H1 (cell line): ENCODE measurements around the gene RPA3. TPM values are rescaled to one million over a fixed set of nuclear protein-coding genes. Genes with fewer than 3 reads are reported as not detected.

ENCODE experiments used
- CTCF ChIA-PET: fragments of 300-600 bp; sonication (Branson Sonifier 250); formaldehyde crosslinking; loops from one replicate; lab custom pipeline; 2021; ENCODE audit not compliant: partially characterized antibody; lab: Charles Lee
- POLR2A ChIA-PET: fragments of 300-600 bp; sonication (Branson Sonifier 250); formaldehyde crosslinking; loops from one replicate; lab custom pipeline; 2021; ENCODE audit warnings: inconsistent platforms; ENCODE audit not compliant: partially characterized antibody; lab: Charles Lee
- DNase-seq, 2 experiments: peaks; one replicate each; pipeline versions ENCODE4 v3.0.0 to v3.0.0-alpha.2; 2010 to 2022; ENCODE audit warnings: low spot score in 2 of 2, low read depth in 1 of 2, mixed read lengths in 1 of 2
- FAIRE-seq: peaks from 2 replicates; lab custom pipeline; 2011; peaks lifted over from hg19 to GRCh38; lab: Jason Lieb, UNC
- H2AFZ ChIP-seq: 2 replicates; pipeline ENCODE4 v1.8.1; 2012; ENCODE audit warnings: low read length, inconsistent platforms
- H2AK5ac ChIP-seq: 2 replicates; pipeline ENCODE4 v1.6.1; 2013; ENCODE audit warnings: low read depth, low read length
- H2BK120ac ChIP-seq: replicated peaks from 2 replicates; pipeline ENCODE3; 2013; ENCODE audit warnings: low read depth, low read length, inconsistent platforms
- H2BK12ac ChIP-seq: 2 replicates; pipeline ENCODE4 v1.6.1; 2013; ENCODE audit warnings: low read depth, low read length
- H2BK15ac ChIP-seq: 2 replicates; pipeline ENCODE4 v1.6.1; 2013; ENCODE audit warnings: low read length
- H2BK20ac ChIP-seq: 2 replicates; pipeline ENCODE4 v1.6.1; 2013; ENCODE audit warnings: low read length
- H2BK5ac ChIP-seq: 2 replicates; pipeline ENCODE4 v1.6.1; 2013; ENCODE audit warnings: low read depth, low read length
- H3K14ac ChIP-seq: 2 replicates; pipeline ENCODE4 v1.6.1; 2013; ENCODE audit warnings: inconsistent platforms; ENCODE audit not compliant: insufficient read length
- H3K18ac ChIP-seq: 2 replicates; pipeline ENCODE4 v1.6.1; 2013; ENCODE audit warnings: low read length; ENCODE audit errors: extremely low read depth
- H3K23ac ChIP-seq: 2 replicates; pipeline ENCODE4 v1.6.1; 2013; ENCODE audit warnings: inconsistent platforms; ENCODE audit not compliant: insufficient read length
- H3K23me2 ChIP-seq: 2 replicates; pipeline ENCODE4 v1.6.1; 2013; ENCODE audit warnings: low read depth, low read length
- H3K27ac ChIP-seq: 2 replicates; pipeline ENCODE4 v1.6.1; 2011; ENCODE audit warnings: low read depth, low read length, inconsistent platforms
- H3K27me3 ChIP-seq, 4 experiments: replicated peaks in 1 of 4; 1 replicate in 1 of 4; 2 replicates in 3 of 4; pipeline versions ENCODE4 v1.6.1 to v1.8.1; 2011 to 2013; ENCODE audit warnings: low read length in 3 of 4, mild to moderate bottlenecking in 3 of 4, inconsistent platforms in 2 of 4, mixed read lengths in 2 of 4, moderate library complexity in 1 of 4; ENCODE audit not compliant: control insufficient read depth in 3 of 4, insufficient read depth in 3 of 4; ENCODE audit errors: extremely low read depth in 1 of 4
- H3K36me3 ChIP-seq, 4 experiments: 2 replicates each; pipeline versions ENCODE4 v1.6.1 to v1.8.1; 2011 to 2013; ENCODE audit warnings: mild to moderate bottlenecking in 4 of 4, low read length in 3 of 4, moderate library complexity in 2 of 4, control low read depth in 1 of 4, inconsistent platforms in 1 of 4; ENCODE audit not compliant: insufficient read depth in 4 of 4, control insufficient read depth in 2 of 4
- H3K4ac ChIP-seq: replicated peaks from 2 replicates; pipeline ENCODE3; 2013; ENCODE audit warnings: low read length, low read depth, mixed read lengths, inconsistent platforms; ENCODE audit not compliant: insufficient read length
- H3K4me1 ChIP-seq, 4 experiments: replicated peaks in 1 of 4; 1 replicate in 1 of 4; 2 replicates in 3 of 4; pipeline versions ENCODE4 v1.6.1 to v1.8.1; 2011 to 2013; ENCODE audit warnings: low read length in 3 of 4, inconsistent platforms in 2 of 4, mixed read lengths in 1 of 4; ENCODE audit not compliant: insufficient read depth in 4 of 4, control insufficient read depth in 3 of 4
- H3K4me2 ChIP-seq, 2 experiments: 2 replicates each; pipeline versions ENCODE4 v1.6.1 to v1.8.1; 2011 to 2013; ENCODE audit warnings: low read depth in 2 of 2, low read length in 2 of 2, control low read depth in 1 of 2, inconsistent platforms in 1 of 2, mild to moderate bottlenecking in 1 of 2; ENCODE audit not compliant: insufficient read depth in 1 of 2
- H3K4me3 ChIP-seq, 4 experiments: fragments of 200-600, 300-600 bp in 1 of 4; sonication (generic), shearing (Covaris generic), sonication (Bioruptor Twin) in 1 of 4; 2 replicates each; pipeline versions ENCODE4 v1.5.1 to v1.8.1; 2011 to 2016; ENCODE audit warnings: low read length in 4 of 4, low read depth in 3 of 4, control low read depth in 2 of 4, inconsistent platforms in 2 of 4, mild to moderate bottlenecking in 2 of 4, mixed read lengths in 1 of 4, moderate library complexity in 1 of 4; ENCODE audit not compliant: insufficient read depth in 2 of 4; ENCODE audit errors: extremely low read depth in 1 of 4
- H3K56ac ChIP-seq: replicated peaks from 2 replicates; pipeline ENCODE3; 2013; ENCODE audit warnings: low read depth, mild to moderate bottlenecking, mixed read lengths, low read length, inconsistent platforms; ENCODE audit not compliant: insufficient read length
- H3K79me1 ChIP-seq: 2 replicates; pipeline ENCODE4 v1.6.1; 2013; ENCODE audit warnings: low read depth, low read length, control low read depth
- H3K79me2 ChIP-seq, 2 experiments: 2 replicates each; pipeline versions ENCODE4 v1.6.1 to v1.8.1; 2012 to 2013; ENCODE audit warnings: low read length in 2 of 2, mild to moderate bottlenecking in 2 of 2, inconsistent platforms in 1 of 2; ENCODE audit not compliant: insufficient read depth in 2 of 2, control insufficient read depth in 1 of 2
- H3K9ac ChIP-seq, 4 experiments: replicated peaks in 1 of 4; 1 replicate in 1 of 4; 2 replicates in 3 of 4; pipeline versions ENCODE4 v1.6.1 to v1.8.1; 2011 to 2013; ENCODE audit warnings: low read depth in 3 of 4, low read length in 3 of 4, control low read depth in 2 of 4, mild to moderate bottlenecking in 2 of 4, moderate library complexity in 2 of 4, inconsistent platforms in 1 of 4; ENCODE audit errors: extremely low read depth in 1 of 4
- H3K9me3 ChIP-seq, 2 experiments: 2 replicates each; pipeline versions ENCODE4 v1.6.1 to v1.8.1; 2012 to 2013; ENCODE audit warnings: mild to moderate bottlenecking in 2 of 2, moderate library complexity in 2 of 2, control low read depth in 1 of 2, inconsistent platforms in 1 of 2, low read depth in 1 of 2, low read length in 1 of 2, mixed read lengths in 1 of 2; ENCODE audit not compliant: insufficient read depth in 2 of 2
- H4K20me1 ChIP-seq, 2 experiments: replicated peaks in 1 of 2; 2 replicates each; pipeline versions ENCODE3 to v1.8.1; 2011 to 2013; ENCODE audit warnings: inconsistent platforms in 2 of 2, low read length in 2 of 2, mild to moderate bottlenecking in 1 of 2; ENCODE audit not compliant: insufficient read depth in 2 of 2, control insufficient read depth in 1 of 2
- H4K5ac ChIP-seq: 2 replicates; pipeline ENCODE4 v1.6.1; 2013; ENCODE audit warnings: low read length, low read depth, mixed read lengths, inconsistent platforms; ENCODE audit not compliant: insufficient read length
- H4K8ac ChIP-seq: 2 replicates; pipeline ENCODE4 v1.8.0; 2013; ENCODE audit warnings: mild to moderate bottlenecking, moderate library complexity, low read length, inconsistent platforms; ENCODE audit not compliant: insufficient read depth; ENCODE audit errors: extremely low read depth
- H4K91ac ChIP-seq: replicated peaks from 2 replicates; pipeline ENCODE3; 2013; ENCODE audit warnings: low read length, mixed read lengths, inconsistent platforms; ENCODE audit not compliant: insufficient read length
- ASH2L ChIP-seq: fragments of 200-600, 300-600 bp; sonication (generic); IDR thresholded peaks from one replicate; pipeline ENCODE4 v1.7.1; 2017; ENCODE audit warnings: low read length
- CBX8 ChIP-seq: fragments of 300-800, 300-1000 bp; sonication (generic); IDR thresholded peaks from 2 replicates; pipeline ENCODE4 v1.7.1; 2016; ENCODE audit warnings: low read depth, low read length, borderline replicate concordance
- CEBPB ChIP-seq: IDR thresholded peaks from 2 replicates; pipeline ENCODE4 v1.6.1; 2012; ENCODE audit warnings: low read depth, low read length
- CHD2 ChIP-seq: IDR thresholded peaks from 2 replicates; pipeline ENCODE4 v1.6.1; 2012; ENCODE audit warnings: low read length, improper control_type of control experiment
- CTBP2 ChIP-seq: IDR thresholded peaks from 2 replicates; pipeline ENCODE4 v1.7.0; 2011; ENCODE audit warnings: borderline replicate concordance, mild to moderate bottlenecking, moderate library complexity, mixed read lengths, low read length; ENCODE audit not compliant: insufficient read depth, insufficient read length
- FOSL1 ChIP-seq: IDR thresholded peaks from 2 replicates; pipeline ENCODE4 v1.6.1; 2011; ENCODE audit warnings: mild to moderate bottlenecking, low read depth, low read length, moderate library complexity; ENCODE audit not compliant: insufficient read depth
- GABPA ChIP-seq: IDR thresholded peaks from 2 replicates; pipeline ENCODE4 v1.6.1; 2011; ENCODE audit warnings: mild to moderate bottlenecking, low read length, moderate library complexity, borderline replicate concordance; ENCODE audit not compliant: insufficient read depth
- MAX ChIP-seq: IDR thresholded peaks from 2 replicates; pipeline ENCODE4 v1.6.1; 2012; ENCODE audit warnings: inconsistent platforms
- RAD21 ChIP-seq, 2 experiments: IDR thresholded peaks in 1 of 2; conservative IDR thresholded peaks in 1 of 2; 2 replicates each; pipeline ENCODE4 v1.6.1; 2011; ENCODE audit warnings: low read depth in 2 of 2, low read length in 2 of 2, improper control_type of control experiment in 1 of 2, inconsistent platforms in 1 of 2, mild to moderate bottlenecking in 1 of 2, moderate library complexity in 1 of 2
- SP1 ChIP-seq: IDR thresholded peaks from 2 replicates; pipeline ENCODE4 v1.6.1; 2011; ENCODE audit warnings: low read depth, low read length
- TBP ChIP-seq: IDR thresholded peaks from 2 replicates; pipeline ENCODE4 v1.6.1; 2011; ENCODE audit warnings: low read depth, low read length, improper control_type of control experiment
- TCF12 ChIP-seq: IDR thresholded peaks from 2 replicates; pipeline ENCODE4 v1.6.1; 2011; ENCODE audit warnings: low read depth, mild to moderate bottlenecking, low read length
- WGBS, 2 experiments: shearing (Covaris generic) in 1 of 2; methylation state at CpG; one replicate each; pipeline versions ENCODE4 v1.1.6 to v1.1.7; 2013 to 2015; ENCODE audit warnings: low lambda C conversion rate in 2 of 2, mixed read lengths in 2 of 2, inconsistent platforms in 1 of 2, low coverage in 1 of 2, missing lambda C conversion rate in 1 of 2; ENCODE audit not compliant: insufficient replicate concordance in 2 of 2, insufficient coverage in 1 of 2, insufficient read length in 1 of 2; ENCODE audit errors: extremely low coverage in 1 of 2, missing lambda C conversion rate in 1 of 2; 5-methylcytosine and 5-hydroxymethylcytosine counted together
- polyA plus RNA-seq, 7 experiments: library from polyadenylated mRNA; depleted of rRNA in 3 of 7; stranded (reverse) in 5 of 7; unstranded in 2 of 7; fragments of >200 nt in 5 of 7; fragments of 200-250 nt in 2 of 7; gene quantifications; 1 replicate in 5 of 7; 2 replicates in 1 of 7; 4 replicates in 1 of 7; pipeline versions ENCODE4 v1.2.1 to v1.2.3, GENCODE V29; 2011 to 2013; ENCODE audit warnings: missing spikeins in 2 of 7, mixed read lengths in 2 of 7
- total RNA-seq: library from RNA; stranded (reverse); fragmentation: NEBNext Ultra II Directional; extraction: Animal tissue kit (Norgen Biotek cat#: 25700); gene quantifications from 2 replicates; pipeline ENCODE4 v1.2.1, GENCODE V29; 2021

Gene RPA3
- total and polyA plus RNA-seq, 2 of the 8 experiments (the other 6 are each of a cell fraction or from before 2014, with no cell fraction given) = 60.2 to 105 TPM

- Histone ChIP-seq H2AK5ac (no peak overlapping the region), H3K27ac (no peak overlapping the region), H4K5ac (no peak overlapping the region), H3K4me2 (no peak overlapping the region), H3K23me2 (no peaks in the 10 kb centered on the region), H2BK12ac (no peak overlapping the region), H3K23ac (no peak overlapping the region), H4K20me1 (no peaks in the 10 kb centered on the region), H3K4me3 (no peak overlapping the region), H3K79me2 (no peaks in the 10 kb centered on the region), H3K18ac (no peak overlapping the region), H2BK5ac (no peak overlapping the region), H3K14ac (no peak overlapping the region), H3K4me1 (no peaks in the 10 kb centered on the region; a peak in 1 of 7 replicates), H2AFZ (no peak overlapping the region), H2BK15ac (no peak overlapping the region), H2BK120ac (no peak overlapping the region), H4K8ac (no peak overlapping the region), H3K79me1 (no peaks in the 10 kb centered on the region), H3K9me3 (peaks cover 0 to 2% of the 10 kb centered on the region in 2 experiments; a peak in 1 of 4 replicates), H3K27me3 (no peaks in the 10 kb centered on the region), H3K56ac (no peak overlapping the region), H3K4ac (no peak overlapping the region), H3K9ac (no peak overlapping the region; a peak in 1 of 7 replicates), H4K91ac (no peak overlapping the region), H2BK20ac (no peak overlapping the region), H3K36me3 (no peaks in the 10 kb centered on the region; a peak in 1 of 8 replicates)
- TF ChIP-seq SP1 = no peak
- no peak for TF ChIP-seq GABPA
- TF ChIP-seq CHD2 = no peak
- TF ChIP-seq MAX = no peak
- no peak for TF ChIP-seq ASH2L
- no peak for TF ChIP-seq TCF12
- TF ChIP-seq CBX8 = no peak
- no peak for TF ChIP-seq TBP
- no peak for TF ChIP-seq CEBPB
- TF ChIP-seq CTBP2 = no peak
- TF ChIP-seq FOSL1 = no peak
- no peak for TF ChIP-seq RAD21 (IDR thresholded peaks at IDR 0.05 in 1 of 2, conservative IDR thresholded peaks at IDR 0.05 in 1 of 2; ENCODE audit: low read depth in 2 of 2, low read length in 2 of 2)
- POLR2A ChIA-PET = no interaction called here
- CTCF ChIA-PET = no interaction called here
- no peak for DNase-seq
- no peak for FAIRE-seq
- WGBS, 2 experiments = 84% methylated on average over 2 of the region's 2 CpGs; no CpG with 5 or more reads in 1 of the 2 experiments
Observed at GRCh38 chr7:7673240-7673550, 45.2 kb downstream of the RPA3 start.
